ENCODE results near the gene TMED10.

The TMED10 gene
- total RNA-seq, result 158 to 179 (median 168) reads per million in 4 donors

DNA sequence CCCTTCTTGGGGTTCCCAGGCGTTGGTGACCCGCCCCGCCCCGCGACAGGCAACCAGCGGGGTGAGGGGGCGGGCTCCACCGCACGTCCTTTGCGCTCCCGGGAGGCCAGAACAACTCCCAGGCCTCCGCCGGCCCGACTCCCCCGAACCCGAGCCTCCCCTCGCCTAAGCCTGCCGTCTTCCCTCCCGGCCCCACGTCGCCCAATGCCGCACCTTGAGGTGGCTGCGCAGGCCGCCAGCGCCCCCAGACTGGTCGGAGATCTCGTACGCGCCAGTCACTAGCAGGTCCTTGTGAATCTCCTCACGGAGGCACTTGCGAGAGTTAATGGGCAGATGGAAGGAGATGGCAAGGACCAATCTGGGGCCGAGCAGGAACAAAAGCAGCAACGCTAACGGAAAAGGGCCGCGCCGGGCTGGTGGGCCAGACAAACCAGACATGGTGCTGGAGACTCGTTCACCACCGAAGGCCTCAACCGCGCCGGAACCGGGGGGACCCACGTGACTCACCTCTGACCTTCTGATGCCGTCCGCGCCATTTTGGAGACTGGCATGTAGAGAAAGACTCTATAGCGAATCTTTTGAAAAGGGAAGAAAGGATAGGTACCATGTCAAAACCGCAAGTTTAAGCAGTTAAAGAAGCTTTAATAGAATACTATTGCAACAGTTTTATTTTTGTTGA, at the start of gene TMED10:
Gene TMED10 (minus strand): TSS at position 471 of the 679 bp plus-strand sequence. CDS start 33 bp downstream, at position 438.
- DNase-seq, result peak; percentile 80 to 93 (median 89)

DNA sequence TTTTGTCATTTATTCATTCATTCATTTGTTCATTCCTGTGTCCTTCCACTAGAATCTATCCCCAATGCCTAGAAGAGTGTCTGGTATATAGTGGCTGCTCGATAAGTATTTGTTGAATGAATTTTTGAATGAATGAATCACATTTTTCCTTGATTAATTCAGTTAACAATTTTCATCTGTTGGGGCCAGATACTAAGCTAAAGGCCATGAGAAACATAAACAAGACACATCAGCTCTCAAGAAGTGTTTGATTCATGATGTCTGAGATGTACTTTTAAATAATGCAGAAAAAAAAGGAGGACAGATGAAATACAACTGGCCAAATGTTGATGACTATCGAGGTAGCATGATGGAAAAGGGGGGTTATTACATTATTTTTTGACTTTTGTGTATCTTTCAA, 48.1 kb upstream of the TMED10 start:
- DNase-seq, result no peak

DNA sequence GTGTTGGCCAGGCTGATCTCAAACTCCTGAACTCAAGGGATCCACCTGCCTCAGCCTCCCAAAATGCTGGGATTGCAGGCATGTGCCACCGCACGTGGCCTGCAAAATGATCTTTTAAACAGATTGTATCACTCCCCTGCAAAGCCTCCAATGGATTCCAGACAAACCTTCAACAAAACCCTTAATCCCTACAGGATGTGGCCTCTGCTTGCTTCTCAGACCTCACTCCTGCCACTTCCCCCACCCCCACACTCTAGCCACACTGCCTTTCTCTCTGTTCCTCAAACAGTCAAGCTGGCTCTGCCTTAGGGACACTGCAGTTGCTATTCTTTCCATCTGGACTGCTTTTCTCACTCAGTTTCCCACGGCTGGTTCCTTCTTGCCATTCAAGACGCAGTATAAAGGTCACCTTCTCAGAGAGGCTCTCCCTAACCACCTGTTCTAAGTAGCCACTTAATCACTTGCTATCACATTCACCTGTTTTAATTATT, 47.3 kb upstream of the TMED10 start:
- no peak for DNase-seq

GRCh38 chr14:75222208-75222701, 45.8 kb upstream of the TMED10 start:
- DNase-seq, result no peak

DNA sequence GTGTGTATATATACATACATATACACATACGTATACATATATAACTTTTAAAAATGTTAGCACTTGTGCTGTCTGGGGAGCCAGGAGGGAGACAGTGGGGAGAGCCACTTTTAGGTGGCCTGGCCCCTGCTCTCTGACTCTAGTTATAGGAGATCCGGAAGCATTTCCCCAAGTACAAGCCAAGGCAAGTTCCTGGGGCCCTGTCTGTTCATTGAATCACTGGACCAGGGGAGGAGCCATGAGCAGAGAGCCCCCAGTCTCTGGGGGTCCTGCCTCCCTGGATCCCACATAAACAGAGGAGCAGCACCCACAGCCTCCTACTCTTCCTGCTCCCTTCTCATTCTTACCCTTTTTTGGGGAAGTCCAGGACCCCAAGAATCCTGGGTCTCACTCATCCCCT, 45.4 kb upstream of the TMED10 start:
- no peak for DNase-seq

DNA sequence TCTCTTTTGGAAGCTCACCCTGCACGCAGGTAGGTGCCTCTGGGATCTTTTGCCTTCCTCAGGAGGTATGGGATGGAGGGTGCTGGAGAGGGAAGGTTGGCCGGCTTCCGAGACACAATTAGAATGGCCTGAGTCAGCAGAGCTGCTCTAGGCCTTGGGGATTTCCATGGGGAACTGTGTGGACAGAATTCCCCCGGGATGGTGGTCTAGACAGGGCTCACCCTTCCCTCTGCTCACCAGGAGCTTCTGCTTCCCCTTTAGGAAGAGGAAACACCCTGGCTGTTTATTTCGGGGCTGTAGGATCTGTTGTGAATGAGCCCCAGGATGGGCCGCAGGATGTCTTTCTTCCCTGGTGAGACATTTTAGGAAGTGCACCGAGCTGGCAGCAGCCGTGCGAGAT, 43.7 kb upstream of the TMED10 start:
- DNase-seq, result no peak

- DNase-seq, result no peak
Observed at GRCh38 chr14:75217508-75218206, 41.2 kb upstream of the TMED10 start.

GRCh38 chr14:75216427-75217006, 40.1 kb upstream of the TMED10 start:
- DNase-seq, result no peak

- no peak for DNase-seq
Observed at GRCh38 chr14:75215520-75215919, 39.1 kb upstream of the TMED10 start.

DNA sequence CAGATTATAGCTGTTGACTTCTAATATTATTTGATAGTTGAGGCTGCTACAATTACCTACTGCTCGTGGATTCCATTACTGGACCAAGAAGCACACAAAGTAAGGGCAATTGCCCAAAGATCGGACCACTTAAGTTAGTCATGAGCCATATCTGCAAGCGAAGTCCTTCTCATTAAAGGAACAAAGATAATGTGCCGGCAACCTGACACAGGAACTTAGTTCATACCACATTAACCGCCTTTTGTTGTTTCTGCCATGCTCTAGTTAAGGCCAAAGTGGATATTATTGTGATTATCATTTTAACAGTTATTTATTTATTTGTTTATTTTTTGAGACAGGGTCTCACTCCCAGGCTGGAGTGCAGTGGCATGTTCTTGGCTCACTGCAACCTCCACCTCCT, 38.1 kb upstream of the TMED10 start:
- DNase-seq, result no peak

- no peak for DNase-seq
Observed at GRCh38 chr14:75213172-75213571, 36.8 kb upstream of the TMED10 start.

- DNase-seq, result no peak
Observed at GRCh38 chr14:75208843-75209242, 32.4 kb upstream of the TMED10 start.

GRCh38 chr14:75206190-75206589, 29.8 kb upstream of the TMED10 start:
- no peak for DNase-seq

DNA sequence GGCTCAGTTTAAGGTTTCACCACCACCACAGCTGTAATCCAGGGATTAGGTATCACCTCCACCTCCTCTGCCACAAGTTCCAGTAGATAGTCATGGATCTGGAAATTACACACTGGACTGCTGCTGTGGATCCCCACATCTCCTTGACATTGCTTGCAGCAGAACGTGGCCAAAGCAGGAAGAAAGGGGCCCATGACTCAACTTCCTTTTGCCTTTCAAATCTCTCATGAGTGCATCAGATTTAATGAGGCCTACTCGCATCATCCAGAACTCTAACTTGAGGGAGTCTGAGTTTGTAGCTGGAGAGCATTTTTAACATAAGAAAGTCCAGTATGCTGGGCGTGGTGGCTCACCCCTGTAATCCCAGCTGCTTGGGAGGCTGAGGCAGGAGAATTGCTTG, 29.2 kb upstream of the TMED10 start:
- DNase-seq, result peak in 1 of 5 donors; percentile 57

GRCh38 chr14:75204116-75204515, 27.7 kb upstream of the TMED10 start:
- peak in 1 of 5 donors; percentile 23 for DNase-seq

GRCh38 chr14:75202657-75203056, 26.2 kb upstream of the TMED10 start:
- no peak for DNase-seq

GRCh38 chr14:75201087-75201486, 24.7 kb upstream of the TMED10 start:
- no peak for DNase-seq

GRCh38 chr14:75200451-75200850, 24.0 kb upstream of the TMED10 start:
- no peak for DNase-seq

DNA sequence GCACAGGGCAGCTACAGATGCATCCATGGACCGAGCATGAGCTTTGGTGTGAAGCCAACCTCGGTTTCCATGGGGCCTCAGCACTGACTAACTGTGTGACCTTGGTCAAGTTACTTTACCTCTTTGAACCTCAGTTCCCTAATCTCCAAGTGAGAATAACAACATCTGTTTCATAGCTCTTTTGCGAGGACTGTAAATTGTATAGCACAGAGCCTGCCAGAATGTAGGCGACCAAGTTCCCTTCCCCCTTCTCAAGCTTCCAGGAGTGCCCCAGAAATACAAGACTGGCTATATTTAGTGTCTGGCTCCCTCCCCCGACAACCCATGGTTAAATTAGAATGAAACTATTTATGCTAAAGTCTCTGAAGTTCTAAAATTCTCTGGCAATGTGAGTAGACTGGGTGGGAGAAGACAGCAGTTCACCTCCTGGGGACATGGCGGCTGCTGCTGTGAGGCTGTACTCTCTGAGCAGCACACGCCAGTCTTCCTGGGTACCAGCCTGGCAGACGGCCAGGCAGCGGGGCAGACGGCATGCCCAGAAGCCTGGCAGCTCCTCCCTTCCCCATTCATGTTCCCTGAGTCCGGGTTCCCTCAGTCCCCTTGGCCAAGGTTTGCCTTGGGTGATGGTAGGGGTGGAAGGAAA, 22.0 kb upstream of the TMED10 start:
- DNase-seq, result no peak

DNA sequence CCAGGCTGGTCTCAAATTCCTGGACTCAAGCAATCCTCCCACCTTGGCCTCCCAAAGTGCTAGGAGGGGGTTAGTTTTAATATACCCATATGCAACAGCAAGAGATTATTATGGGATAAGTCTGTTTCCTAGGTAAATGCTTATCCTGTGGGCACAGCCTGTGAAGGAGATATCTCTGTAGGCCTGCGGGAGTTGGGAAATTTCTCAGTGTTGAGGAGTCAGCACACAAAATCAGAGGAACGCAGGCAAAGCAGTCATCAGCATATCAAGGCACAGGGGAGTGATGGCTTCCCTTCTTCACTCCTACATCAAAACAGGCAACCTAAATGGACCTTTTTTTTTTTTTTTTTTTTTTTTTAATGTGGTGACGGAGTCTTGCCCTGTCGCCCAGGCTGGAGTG, 20.9 kb upstream of the TMED10 start:
- no peak for DNase-seq

DNA sequence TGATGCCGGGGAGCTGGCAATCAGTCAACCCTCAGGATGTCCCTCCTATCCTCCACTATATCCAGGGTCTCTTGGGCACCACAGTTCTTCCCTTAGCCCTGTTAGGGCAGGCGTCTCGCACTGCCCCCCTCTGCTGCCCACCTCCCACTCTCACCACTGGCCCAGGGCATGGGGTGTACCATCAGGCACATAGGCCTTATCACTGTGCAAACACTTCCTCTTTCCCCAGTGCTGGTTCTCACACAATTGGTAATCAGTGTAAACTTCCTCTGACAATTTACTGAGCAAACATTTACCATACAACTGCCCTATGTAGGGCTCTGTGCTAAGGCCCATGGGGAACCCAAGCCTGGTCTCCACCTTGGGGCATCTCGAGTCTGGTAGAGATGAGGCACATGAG, 20.1 kb upstream of the TMED10 start:
- no peak for DNase-seq

DNA sequence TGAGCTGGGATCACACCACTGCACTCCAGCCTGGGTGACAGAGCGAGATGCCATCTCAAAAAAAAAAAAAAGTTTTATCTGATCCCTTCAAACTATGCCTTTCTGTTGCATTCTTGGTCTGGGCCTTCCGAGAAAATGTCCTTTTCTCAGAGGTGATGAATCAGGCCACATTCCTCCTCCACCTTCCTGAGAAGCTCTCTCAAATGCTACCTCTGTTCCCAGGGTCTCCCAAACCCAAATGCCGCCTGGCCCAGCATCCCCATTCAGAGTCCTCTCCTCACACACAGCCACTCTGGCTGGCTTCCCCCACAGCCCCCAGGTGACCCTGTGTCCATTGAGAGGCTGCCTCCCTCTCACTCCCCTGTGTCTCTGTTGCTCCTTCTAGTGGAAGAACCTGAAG, 19.7 kb upstream of the TMED10 start:
- DNase-seq, result no peak

- no peak for DNase-seq
Observed at GRCh38 chr14:75191100-75191499, 14.7 kb upstream of the TMED10 start.
